Measurements from ENCODE around the gene TMEM50B.
A peak's percentile ranks its signal among the peaks of the same experiment; 100 is the strongest.
"Not testable (repeated sequence)": the region's sequence is repeated elsewhere in the genome, so short reads cannot be mapped to it uniquely, and the experiment has no call there.

TMEM50B gene

DNA sequence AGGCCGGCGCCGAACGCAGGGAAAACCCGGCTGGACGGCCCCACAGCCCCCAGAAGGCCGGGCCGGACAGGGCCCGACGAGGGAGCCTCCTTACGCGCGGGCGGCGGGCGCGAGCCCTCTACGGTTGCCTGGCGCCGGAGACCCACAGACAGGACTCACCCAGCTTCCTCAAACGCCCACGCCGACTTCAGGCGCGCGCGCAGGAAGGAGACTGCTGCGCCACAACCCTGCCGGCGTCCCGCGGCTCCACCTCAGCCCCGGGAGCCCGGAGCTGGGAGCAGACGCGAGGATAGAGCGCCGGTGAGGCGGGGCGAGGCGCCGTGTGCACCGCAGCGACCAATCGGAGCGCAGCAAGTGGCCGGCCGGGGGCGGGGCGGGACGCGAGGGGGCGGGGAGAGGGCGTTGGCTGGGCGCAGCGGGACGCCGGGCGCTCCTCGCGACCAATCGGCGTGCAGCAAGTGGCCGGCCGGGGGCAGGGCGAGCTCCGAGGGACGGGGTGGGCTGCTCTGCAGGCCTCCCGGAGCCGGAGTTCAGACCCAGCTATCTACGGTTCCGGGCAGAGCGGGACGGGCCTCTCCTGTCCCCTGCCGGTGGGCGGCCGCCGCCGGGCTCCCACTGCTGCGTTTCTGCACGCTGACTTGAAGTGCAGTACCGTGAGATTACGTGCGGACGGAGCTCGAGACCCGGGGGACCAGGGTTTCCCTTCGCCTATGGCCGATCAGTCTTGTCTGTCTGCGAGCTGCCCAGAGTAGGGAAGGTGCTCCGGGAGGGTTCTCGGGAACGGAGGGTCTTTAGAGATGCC lies at the start of gene TMEM50B:
TSS of gene TMEM50B (minus strand) at position 296 of the 802 bp plus-strand sequence. CDS start 11,089 bp downstream, outside the sequence.
- TF ChIP-seq JUND (IDR thresholded peaks at IDR 0.05; ENCODE audit: low read depth): no peak
- in situ Hi-C loops (cut with HindIII; ENCODE audit: low pct_unique_long_range_greater_than_20kb, low sequenced_read_pairs): no loop called here
- DNase-seq (ENCODE audit: low read depth in 1 of 2, low spot score in 1 of 2): peak; percentile 93 to 97

GRCh38 chr21:33522953-33523349 lies 43.2 kb upstream of the TMEM50B start:
- no peak for DNase-seq (ENCODE audit: low read depth in 1 of 2, low spot score in 1 of 2)
- TF ChIP-seq JUND (IDR thresholded peaks at IDR 0.05; ENCODE audit: low read depth): no peak
- in situ Hi-C loops (cut with HindIII; ENCODE audit: low pct_unique_long_range_greater_than_20kb, low sequenced_read_pairs): no loop called here

GRCh38 chr21:33522297-33522952 lies 42.7 kb upstream of the TMEM50B start:
- no peak for DNase-seq (ENCODE audit: low read depth in 1 of 2, low spot score in 1 of 2)
- TF ChIP-seq JUND (IDR thresholded peaks at IDR 0.05; ENCODE audit: low read depth): no peak
- in situ Hi-C loops (cut with HindIII; ENCODE audit: low pct_unique_long_range_greater_than_20kb, low sequenced_read_pairs): no loop called here

GRCh38 chr21:33518899-33519298 lies 39.1 kb upstream of the TMEM50B start:
- no peak for TF ChIP-seq JUND (IDR thresholded peaks at IDR 0.05; ENCODE audit: low read depth)
- DNase-seq (ENCODE audit: low read depth in 1 of 2, low spot score in 1 of 2): no peak
- in situ Hi-C loops (cut with HindIII; ENCODE audit: low pct_unique_long_range_greater_than_20kb, low sequenced_read_pairs): no loop called here

DNA sequence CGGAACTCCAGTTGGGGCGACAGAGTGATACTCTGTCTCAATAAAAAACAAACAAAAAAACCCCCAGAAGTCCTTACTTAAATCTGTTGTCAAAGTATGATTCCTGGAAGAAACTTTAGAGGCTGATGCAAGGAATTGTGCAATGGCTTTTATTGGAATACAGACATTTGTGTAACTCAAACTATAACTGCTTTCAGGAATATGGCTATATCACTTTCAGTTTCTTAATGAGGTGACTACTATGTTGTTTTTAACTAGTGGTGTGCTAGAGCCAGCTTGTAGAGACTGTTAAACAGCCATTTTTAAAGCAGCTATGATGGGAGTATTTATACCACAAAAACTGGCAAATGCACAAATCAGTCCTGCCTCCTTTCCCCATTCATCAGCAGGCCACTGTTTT lies 34.5 kb upstream of the TMEM50B start:
- DNase-seq (ENCODE audit: low read depth in 1 of 2, low spot score in 1 of 2): no peak
- no peak for TF ChIP-seq JUND (IDR thresholded peaks at IDR 0.05; ENCODE audit: low read depth)
- in situ Hi-C loops (cut with HindIII; ENCODE audit: low pct_unique_long_range_greater_than_20kb, low sequenced_read_pairs): no loop called here

DNA sequence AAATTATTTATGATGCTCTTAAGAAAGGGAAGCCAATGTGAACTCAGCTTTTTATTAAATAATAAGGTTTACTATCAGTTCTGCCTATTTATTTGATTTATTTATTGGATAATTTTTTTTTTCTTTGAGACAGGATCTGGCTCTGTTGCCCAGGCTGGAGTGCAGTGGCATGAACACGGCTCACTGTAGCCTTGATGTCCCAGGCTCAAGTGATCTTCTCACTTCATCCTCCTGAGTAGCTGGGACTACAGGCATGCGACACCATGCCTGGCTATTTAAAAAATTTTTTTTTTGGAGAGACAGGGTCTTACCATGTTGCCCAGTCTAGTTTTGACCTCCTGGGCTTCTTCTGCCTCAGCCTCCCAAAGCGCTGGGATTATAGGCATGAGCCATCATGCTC lies 32.7 kb upstream of the TMEM50B start:
- in situ Hi-C loops (cut with HindIII; ENCODE audit: low pct_unique_long_range_greater_than_20kb, low sequenced_read_pairs): no loop called here
- DNase-seq (ENCODE audit: low read depth in 1 of 2, low spot score in 1 of 2): no peak
- no peak for TF ChIP-seq JUND (IDR thresholded peaks at IDR 0.05; ENCODE audit: low read depth)

DNA sequence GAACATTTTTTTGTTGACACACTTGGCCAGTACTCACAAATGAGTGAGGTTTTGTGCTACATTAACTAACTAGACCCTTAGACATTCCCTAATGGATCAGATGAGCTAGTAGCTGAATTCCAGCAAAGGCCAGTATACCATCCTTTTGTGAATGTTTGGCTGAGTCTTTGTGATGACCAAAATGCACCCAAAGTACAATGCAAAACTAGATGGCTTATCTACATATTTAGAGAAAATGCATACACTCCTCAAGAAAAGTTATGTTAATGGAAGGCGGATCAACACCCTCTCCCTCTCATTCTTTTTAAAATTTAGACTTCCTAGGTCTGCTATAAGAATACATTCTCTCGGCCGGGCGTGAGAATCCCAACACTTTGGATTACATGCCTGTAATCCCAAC lies 31.9 kb upstream of the TMEM50B start:
- in situ Hi-C loops (cut with HindIII; ENCODE audit: low pct_unique_long_range_greater_than_20kb, low sequenced_read_pairs): no loop called here
- DNase-seq (ENCODE audit: low read depth in 1 of 2, low spot score in 1 of 2): no peak
- no peak for TF ChIP-seq JUND (IDR thresholded peaks at IDR 0.05; ENCODE audit: low read depth)

GRCh38 chr21:33510826-33511225 lies 31.1 kb upstream of the TMEM50B start:
- no peak for TF ChIP-seq JUND (IDR thresholded peaks at IDR 0.05; ENCODE audit: low read depth)
- in situ Hi-C loops (cut with HindIII; ENCODE audit: low pct_unique_long_range_greater_than_20kb, low sequenced_read_pairs): no loop called here
- no peak for DNase-seq (ENCODE audit: low read depth in 1 of 2, low spot score in 1 of 2)

GRCh38 chr21:33507003-33507402 lies 27.2 kb upstream of the TMEM50B start:
- in situ Hi-C loops (cut with HindIII; ENCODE audit: low pct_unique_long_range_greater_than_20kb, low sequenced_read_pairs): not testable (repeated sequence)

DNA sequence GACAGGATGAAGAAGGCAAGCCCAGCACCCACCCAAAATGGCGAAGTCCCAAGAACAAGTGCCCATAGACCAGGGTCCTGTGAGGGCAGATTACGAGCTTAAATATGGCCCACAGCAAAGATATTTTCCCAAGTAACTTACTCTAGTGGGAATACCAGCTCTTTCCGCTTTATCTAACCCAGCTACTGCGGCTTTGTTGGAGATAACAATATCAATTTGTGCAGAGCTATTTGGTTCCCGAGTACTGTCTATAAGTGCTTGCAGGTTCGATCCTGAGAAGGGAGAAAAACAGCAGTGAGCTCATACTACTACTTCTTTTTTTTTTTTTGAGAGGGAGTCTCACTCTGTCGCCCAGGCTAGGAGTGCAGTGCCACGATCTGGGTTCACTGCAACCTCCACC lies 26.1 kb upstream of the TMEM50B start:
- in situ Hi-C loops (cut with HindIII; ENCODE audit: low pct_unique_long_range_greater_than_20kb, low sequenced_read_pairs): no loop called here
- DNase-seq (ENCODE audit: low read depth in 1 of 2, low spot score in 1 of 2): no peak
- no peak for TF ChIP-seq JUND (IDR thresholded peaks at IDR 0.05; ENCODE audit: low read depth)

More at GRCh38 chr21:33507003-33507402, 27.2 kb upstream of the TMEM50B start:
- DNase-seq (ENCODE audit: low read depth in 1 of 2, low spot score in 1 of 2): not testable (repeated sequence)

GRCh38 chr21:33496345-33496744 lies 16.6 kb upstream of the TMEM50B start:
- in situ Hi-C loops (cut with HindIII; ENCODE audit: low pct_unique_long_range_greater_than_20kb, low sequenced_read_pairs): no loop called here
- no peak for TF ChIP-seq JUND (IDR thresholded peaks at IDR 0.05; ENCODE audit: low read depth)
- DNase-seq (ENCODE audit: low read depth in 1 of 2, low spot score in 1 of 2): peak in 1 of 2 experiments; percentile 18

GRCh38 chr21:33495743-33496142 lies 16.0 kb upstream of the TMEM50B start:
- no peak for DNase-seq (ENCODE audit: low read depth in 1 of 2, low spot score in 1 of 2)
- no peak for TF ChIP-seq JUND (IDR thresholded peaks at IDR 0.05; ENCODE audit: low read depth)
- in situ Hi-C loops (cut with HindIII; ENCODE audit: low pct_unique_long_range_greater_than_20kb, low sequenced_read_pairs): no loop called here

GRCh38 chr21:33493756-33494155 lies 14.0 kb upstream of the TMEM50B start:
- in situ Hi-C loops (cut with HindIII; ENCODE audit: low pct_unique_long_range_greater_than_20kb, low sequenced_read_pairs): no loop called here
- no peak for TF ChIP-seq JUND (IDR thresholded peaks at IDR 0.05; ENCODE audit: low read depth)
- no peak for DNase-seq (ENCODE audit: low read depth in 1 of 2, low spot score in 1 of 2)

All from T47D (cell line).